HFF-Myc (cell line): ENCODE data around the gene KCMF1.

ENCODE experiments used
- DNase-seq: peaks from one replicate; pipeline ENCODE4 v3.0.0-alpha.2; 2011; ENCODE audit warnings: low read depth; ENCODE audit errors: extremely low read depth
- H3K4me3 ChIP-seq: replicated peaks from 2 replicates; pipeline ENCODE4 v1.5.1; 2011; ENCODE audit warnings: low read depth, mild to moderate bottlenecking, control low read depth, low read length
- CTCF ChIP-seq: IDR thresholded peaks from 2 replicates; pipeline ENCODE4 v1.5.1; 2012; ENCODE audit warnings: mild to moderate bottlenecking, low read depth, low read length, control low read depth; ENCODE audit errors: missing control alignments

The KCMF1 gene

GRCh38 chr2:85106489-85107180 lies 135.7 kb downstream of the KCMF1 start:
- no peak for DNase-seq
- no peak for TF ChIP-seq CTCF
- no peak overlapping the region for H3K4me3 ChIP-seq
